Endodermal cell (in vitro differentiated cells): ENCODE measurements around the gene NAA60. TPM values are rescaled to one million over a fixed set of nuclear protein-coding genes. Genes with fewer than 3 reads are reported as not detected.

Experiments used
- DNase-seq: peaks from one replicate; pipeline ENCODE4 v3.0.0-alpha.2; 2017
- H3K27ac ChIP-seq: 2 replicates; pipeline ENCODE4 v1.5.1; 2013; ENCODE audit warnings: mild to moderate bottlenecking, low read depth, low read length, moderate library complexity
- H3K27me3 ChIP-seq: 2 replicates; pipeline ENCODE4 v1.6.1; 2013; ENCODE audit warnings: mild to moderate bottlenecking, low read length, moderate library complexity; ENCODE audit not compliant: insufficient read depth, control insufficient read depth, poor library complexity, severe bottlenecking
- H3K36me3 ChIP-seq: 2 replicates; pipeline ENCODE4 v1.7.0; 2013; ENCODE audit warnings: mild to moderate bottlenecking, low read length, moderate library complexity; ENCODE audit not compliant: control insufficient read depth, insufficient read depth
- H3K4me1 ChIP-seq: one replicate; pipeline ENCODE4 v1.7.0; 2013; ENCODE audit warnings: low read length; ENCODE audit not compliant: control insufficient read depth, insufficient read depth
- H3K4me3 ChIP-seq: 2 replicates; pipeline ENCODE4 v1.5.1; 2013; ENCODE audit warnings: mild to moderate bottlenecking, low read length, moderate library complexity
- H3K9ac ChIP-seq: 2 replicates; pipeline ENCODE4 v1.6.1; 2013; ENCODE audit warnings: mild to moderate bottlenecking, low read length, moderate library complexity; ENCODE audit not compliant: poor library complexity, severe bottlenecking; ENCODE audit errors: extremely low read depth
- H3K9me3 ChIP-seq: 2 replicates; pipeline ENCODE4 v1.6.1; 2013; ENCODE audit warnings: mild to moderate bottlenecking, low read length, moderate library complexity; ENCODE audit not compliant: control insufficient read depth
- H3K27ac Mint-ChIP-seq: 2 replicates; pipeline ENCODE4 v1.8.0; 2020; ENCODE audit warnings: mixed read lengths
- H3K27me3 Mint-ChIP-seq: 2 replicates; pipeline ENCODE4 v1.8.0; 2021; ENCODE audit warnings: mild to moderate bottlenecking, mixed read lengths; ENCODE audit not compliant: insufficient read depth
- H3K36me3 Mint-ChIP-seq: 2 replicates; pipeline ENCODE4 v1.8.0; 2020; ENCODE audit warnings: low read depth, mixed read lengths
- H3K4me1 Mint-ChIP-seq: 2 replicates; pipeline ENCODE4 v1.8.0; 2020; ENCODE audit warnings: mixed read lengths
- H3K4me3 Mint-ChIP-seq: 2 replicates; pipeline ENCODE4 v1.8.0; 2020; ENCODE audit warnings: mild to moderate bottlenecking, moderate library complexity, mixed read lengths
- H3K9me3 Mint-ChIP-seq: 2 replicates; pipeline ENCODE4 v1.8.0; 2020; ENCODE audit warnings: mild to moderate bottlenecking, mixed read lengths
- WGBS, 2 experiments: methylation state at CpG; one replicate each; pipeline versions ENCODE4 v1.1.5 to v1.1.7; 2013; ENCODE audit warnings: missing lambda C conversion rate in 2 of 2, mixed read lengths in 1 of 2; ENCODE audit not compliant: insufficient coverage in 1 of 2, insufficient read length in 1 of 2; 5-methylcytosine and 5-hydroxymethylcytosine counted together
- total RNA-seq, 2 donors: library from RNA; stranded (reverse); fragmentation: NEBNext Ultra II Directional in 1 of 2; extraction: Animal tissue kit (Norgen Biotek cat#: 25700) in 1 of 2; gene quantifications; 2 replicates in 1 of 2; 3 replicates in 1 of 2; pipeline ENCODE4 v1.2.1, GENCODE V29; 2021
- TF ChIP-seq, protein P1 (sequence below): fragments of 200-600 bp; sonication (generic); conservative IDR thresholded peaks from 2 replicates; pipeline ENCODE4 v1.5.0; 2021; ENCODE audit warnings: antibody characterized with exemption, mild to moderate bottlenecking

Gene NAA60
- total RNA-seq, 2 donors from 2014 or later, result 54.5 to 61.8 TPM

DNA sequence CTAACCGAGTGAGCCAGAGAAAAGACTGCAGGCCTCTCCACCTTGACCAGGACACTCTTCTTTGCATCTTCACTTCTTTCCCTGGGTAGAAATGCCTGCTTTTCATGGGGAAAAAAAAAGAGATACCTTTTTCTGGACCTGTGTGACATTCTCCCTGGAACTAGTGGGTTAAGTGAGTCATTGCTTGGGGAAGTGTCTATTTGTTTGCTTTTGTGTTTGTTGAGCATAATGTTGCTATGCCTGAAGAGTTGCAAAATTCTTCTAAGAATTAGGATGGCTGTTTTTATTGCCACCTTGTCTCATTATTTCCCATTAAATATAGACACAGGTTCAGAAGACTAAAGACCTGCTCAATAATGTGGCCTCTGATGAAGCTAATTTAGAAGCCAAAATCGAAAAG is 76.1 kb downstream of the NAA60 start:
- TF ChIP-seq, protein P1, sequence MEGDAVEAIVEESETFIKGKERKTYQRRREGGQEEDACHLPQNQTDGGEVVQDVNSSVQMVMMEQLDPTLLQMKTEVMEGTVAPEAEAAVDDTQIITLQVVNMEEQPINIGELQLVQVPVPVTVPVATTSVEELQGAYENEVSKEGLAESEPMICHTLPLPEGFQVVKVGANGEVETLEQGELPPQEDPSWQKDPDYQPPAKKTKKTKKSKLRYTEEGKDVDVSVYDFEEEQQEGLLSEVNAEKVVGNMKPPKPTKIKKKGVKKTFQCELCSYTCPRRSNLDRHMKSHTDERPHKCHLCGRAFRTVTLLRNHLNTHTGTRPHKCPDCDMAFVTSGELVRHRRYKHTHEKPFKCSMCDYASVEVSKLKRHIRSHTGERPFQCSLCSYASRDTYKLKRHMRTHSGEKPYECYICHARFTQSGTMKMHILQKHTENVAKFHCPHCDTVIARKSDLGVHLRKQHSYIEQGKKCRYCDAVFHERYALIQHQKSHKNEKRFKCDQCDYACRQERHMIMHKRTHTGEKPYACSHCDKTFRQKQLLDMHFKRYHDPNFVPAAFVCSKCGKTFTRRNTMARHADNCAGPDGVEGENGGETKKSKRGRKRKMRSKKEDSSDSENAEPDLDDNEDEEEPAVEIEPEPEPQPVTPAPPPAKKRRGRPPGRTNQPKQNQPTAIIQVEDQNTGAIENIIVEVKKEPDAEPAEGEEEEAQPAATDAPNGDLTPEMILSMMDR, result no peak
- Histone ChIP-seq H3K36me3 (peaks cover 66% of the 10 kb centered on the region), H3K27me3 (no peaks in the 10 kb centered on the region), H3K4me1 (no peaks in the 10 kb centered on the region), H3K27ac (no peak overlapping the region), H3K4me3 (no peak overlapping the region), H3K9ac (no peak overlapping the region), H3K9me3 (no peaks in the 10 kb centered on the region)
- H3K27me3 Mint-ChIP-seq, result no peaks in the 10 kb centered on the region
- no peaks in the 10 kb centered on the region for H3K9me3 Mint-ChIP-seq
- no peaks in the 10 kb centered on the region for H3K4me1 Mint-ChIP-seq
- no peak overlapping the region for H3K4me3 Mint-ChIP-seq
- 92 to 95% methylated on average over 2 of the region's 2 CpGs for WGBS, 2 experiments
- H3K36me3 Mint-ChIP-seq, result peaks cover 58% of the 10 kb centered on the region
- H3K27ac Mint-ChIP-seq, result no peak overlapping the region
- no peak for DNase-seq

DNA sequence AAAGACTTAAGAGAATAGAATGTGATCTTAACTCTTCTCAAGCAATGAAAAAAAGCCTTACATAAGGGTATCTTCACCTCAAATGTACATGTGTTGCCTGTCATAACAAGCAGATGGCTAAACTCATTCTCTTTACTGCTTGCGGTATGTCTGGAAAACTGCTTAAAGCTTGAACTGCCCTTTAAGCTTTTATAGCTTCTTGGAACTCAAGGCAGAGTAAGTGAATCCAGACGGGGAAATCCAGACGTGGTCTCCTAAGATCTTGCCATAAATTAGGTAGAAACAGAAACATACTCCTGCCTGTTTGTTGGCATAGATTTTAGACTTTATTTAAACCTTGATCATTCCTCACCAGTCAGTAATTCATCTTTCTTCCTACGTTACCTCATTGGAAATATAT is 76.9 kb downstream of the NAA60 start:
- Histone ChIP-seq H3K9ac (no peak overlapping the region), H3K4me1 (no peaks in the 10 kb centered on the region)
- no peak overlapping the region for H3K27ac Mint-ChIP-seq

DNA sequence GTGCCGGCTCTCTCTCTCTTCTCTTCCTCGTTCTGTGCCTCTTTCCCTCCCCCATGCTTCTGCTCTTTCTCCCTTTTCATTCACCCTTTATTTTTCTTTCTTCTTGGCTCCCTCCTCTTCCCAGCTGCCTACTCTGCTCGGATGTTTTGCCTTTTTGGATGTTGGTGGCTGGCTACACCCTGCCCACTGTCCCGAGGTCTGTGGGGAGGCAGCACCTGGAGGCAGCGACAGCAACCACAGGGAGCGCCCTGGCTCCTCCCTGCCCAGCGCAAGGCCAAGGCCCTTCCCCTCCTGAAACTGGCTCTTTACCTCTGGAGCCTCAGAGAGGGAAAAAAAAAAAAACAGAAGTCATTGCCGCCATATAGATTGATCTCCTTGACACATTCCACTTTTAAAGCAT is 77.4 kb downstream of the NAA60 start:
- Histone ChIP-seq H3K4me3 (no peak overlapping the region), H3K9ac (no peak overlapping the region), H3K9me3 (no peaks in the 10 kb centered on the region), H3K4me1 (no peaks in the 10 kb centered on the region), H3K27ac (peak overlapping the region; percentile 36), H3K36me3 (peaks cover 55% of the 10 kb centered on the region), H3K27me3 (no peaks in the 10 kb centered on the region)
- Mint-ChIP-seq H3K4me1 (no peaks in the 10 kb centered on the region), H3K36me3 (peaks cover 59% of the 10 kb centered on the region), H3K4me3 (no peak overlapping the region), H3K9me3 (no peaks in the 10 kb centered on the region), H3K27me3 (no peaks in the 10 kb centered on the region), H3K27ac (no peak overlapping the region)
- TF ChIP-seq, protein P1, result no peak
- peak; percentile 71 for DNase-seq
- WGBS, 2 experiments, result 85 to 100% methylated on average over 4 to 8 of the region's 8 CpGs

More for the DNA sequence above, 76.9 kb downstream of the NAA60 start:
- no peaks in the 10 kb centered on the region for H3K27me3 Mint-ChIP-seq
- TF ChIP-seq, protein P1, result no peak
- H3K4me1 Mint-ChIP-seq, result no peaks in the 10 kb centered on the region
- H3K4me3 ChIP-seq, result no peak overlapping the region
- WGBS, 2 experiments, result 92 to 93% methylated on average over 4 of the region's 4 CpGs
- peaks cover 59% of the 10 kb centered on the region for H3K36me3 Mint-ChIP-seq
- DNase-seq, result no peak
- H3K27ac ChIP-seq, result no peak overlapping the region
- H3K9me3 Mint-ChIP-seq, result no peaks in the 10 kb centered on the region
- no peaks in the 10 kb centered on the region for H3K27me3 ChIP-seq
- H3K36me3 ChIP-seq, result peaks cover 58% of the 10 kb centered on the region
- no peak overlapping the region for H3K4me3 Mint-ChIP-seq
- H3K9me3 ChIP-seq, result no peaks in the 10 kb centered on the region
